GM18511 (cell line): Measurements from ENCODE around the gene SEC11A.
"Not testable (repeated sequence)": the region's sequence is repeated elsewhere in the genome, so short reads cannot be mapped to it uniquely, and the experiment has no call there.

ENCODE experiments used
- ATAC-seq: cut with Tn5 transposase; IDR thresholded peaks from one replicate; pipeline ENCODE4 v1.9.1; 2021; ENCODE audit warnings: mild to moderate bottlenecking, moderate library complexity; ENCODE audit not compliant: unreplicated experiment

Gene SEC11A

GRCh38 chr15:84645496-84645895 is 70.4 kb downstream of the SEC11A start:
- ATAC-seq: no peak

GRCh38 chr15:84643838-84644237 is 72.1 kb downstream of the SEC11A start:
- no peak for ATAC-seq

GRCh38 chr15:84642640-84643039 is 73.3 kb downstream of the SEC11A start:
- not testable (repeated sequence) for ATAC-seq

- not testable (repeated sequence) for ATAC-seq
Measured at GRCh38 chr15:84641871-84642270, 74.1 kb downstream of the SEC11A start.

- ATAC-seq: no peak
Measured at GRCh38 chr15:84638103-84638502, 77.8 kb downstream of the SEC11A start.

- no peak for ATAC-seq
Measured at GRCh38 chr15:84634228-84634837, 81.6 kb downstream of the SEC11A start.

GRCh38 chr15:84633311-84634227 is 82.4 kb downstream of the SEC11A start:
- ATAC-seq: peak; percentile 48

GRCh38 chr15:84631706-84632272 is 84.2 kb downstream of the SEC11A start:
- no peak for ATAC-seq

GRCh38 chr15:84629033-84629432 is 86.9 kb downstream of the SEC11A start:
- no peak for ATAC-seq

GRCh38 chr15:84625123-84625522 is 90.8 kb downstream of the SEC11A start:
- ATAC-seq: no peak

- no peak for ATAC-seq
Measured at GRCh38 chr15:84624359-84624758, 91.6 kb downstream of the SEC11A start.

- no peak for ATAC-seq
Measured at GRCh38 chr15:84621358-84621979, 94.5 kb downstream of the SEC11A start.

GRCh38 chr15:84620626-84621025 is 95.3 kb downstream of the SEC11A start:
- no peak for ATAC-seq
